Liver (tissue), 3 donors: ENCODE measurements around the gene SOX13.

Experiments
- ATF3 ChIP-seq: IDR thresholded peaks from 2 replicates; pipeline ENCODE4 v1.6.1; 2016; ENCODE audit warnings: antibody characterized with exemption
- EGR1 ChIP-seq, 2 donors: IDR thresholded peaks; 2 replicates each; pipeline ENCODE4 v1.6.1; 2016 to 2018; ENCODE audit warnings: antibody characterized with exemption in 2 of 2, low read depth in 2 of 2
- GABPA ChIP-seq, 2 donors: IDR thresholded peaks in 1 of 2; conservative IDR thresholded peaks in 1 of 2; 2 replicates each; pipeline ENCODE4 v1.6.1; 2016; ENCODE audit warnings: antibody characterized with exemption in 2 of 2, mild to moderate bottlenecking in 1 of 2, moderate library complexity in 1 of 2
- JUND ChIP-seq, 2 donors: IDR thresholded peaks; 2 replicates each; pipeline ENCODE4 v1.6.1; 2016; ENCODE audit warnings: antibody characterized with exemption in 2 of 2
- NR2F2 ChIP-seq: IDR thresholded peaks from 2 replicates; pipeline ENCODE4 v1.6.1; 2016; ENCODE audit warnings: antibody characterized with exemption
- RAD21 ChIP-seq, 2 donors: IDR thresholded peaks; 2 replicates each; pipeline ENCODE4 v1.6.1; 2016; ENCODE audit warnings: antibody characterized with exemption in 2 of 2, mild to moderate bottlenecking in 2 of 2
- SP1 ChIP-seq: IDR thresholded peaks from 2 replicates; pipeline ENCODE4 v1.6.1; 2018; ENCODE audit warnings: antibody characterized with exemption, mild to moderate bottlenecking
- TAF1 ChIP-seq: conservative IDR thresholded peaks from 2 replicates; pipeline ENCODE4 v1.6.1; 2016; ENCODE audit warnings: antibody characterized with exemption, mild to moderate bottlenecking
- TF ChIP-seq, protein P1 (sequence below): fragments of 150-350 bp; IDR thresholded peaks from 2 replicates; pipeline ENCODE4 v1.5.1; 2017; ENCODE audit warnings: improper control_type of control experiment, low read depth, low read length; ENCODE audit not compliant: missing input control
- TF ChIP-seq, protein P2 (sequence below): IDR thresholded peaks from 2 replicates; pipeline ENCODE4 v1.6.1; 2016; ENCODE audit warnings: antibody characterized with exemption, mild to moderate bottlenecking
- TF ChIP-seq, protein P3 (sequence below): IDR thresholded peaks from 2 replicates; pipeline ENCODE4 v1.6.1; 2016; ENCODE audit warnings: antibody characterized with exemption
- donor health status: healthy.
- donor health status: healthy.

GRCh38 chr1:204093781-204094180 is 20.9 kb downstream of the SOX13 start:
- TF ChIP-seq, protein P1, sequence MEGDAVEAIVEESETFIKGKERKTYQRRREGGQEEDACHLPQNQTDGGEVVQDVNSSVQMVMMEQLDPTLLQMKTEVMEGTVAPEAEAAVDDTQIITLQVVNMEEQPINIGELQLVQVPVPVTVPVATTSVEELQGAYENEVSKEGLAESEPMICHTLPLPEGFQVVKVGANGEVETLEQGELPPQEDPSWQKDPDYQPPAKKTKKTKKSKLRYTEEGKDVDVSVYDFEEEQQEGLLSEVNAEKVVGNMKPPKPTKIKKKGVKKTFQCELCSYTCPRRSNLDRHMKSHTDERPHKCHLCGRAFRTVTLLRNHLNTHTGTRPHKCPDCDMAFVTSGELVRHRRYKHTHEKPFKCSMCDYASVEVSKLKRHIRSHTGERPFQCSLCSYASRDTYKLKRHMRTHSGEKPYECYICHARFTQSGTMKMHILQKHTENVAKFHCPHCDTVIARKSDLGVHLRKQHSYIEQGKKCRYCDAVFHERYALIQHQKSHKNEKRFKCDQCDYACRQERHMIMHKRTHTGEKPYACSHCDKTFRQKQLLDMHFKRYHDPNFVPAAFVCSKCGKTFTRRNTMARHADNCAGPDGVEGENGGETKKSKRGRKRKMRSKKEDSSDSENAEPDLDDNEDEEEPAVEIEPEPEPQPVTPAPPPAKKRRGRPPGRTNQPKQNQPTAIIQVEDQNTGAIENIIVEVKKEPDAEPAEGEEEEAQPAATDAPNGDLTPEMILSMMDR, result no peak
- TF ChIP-seq, protein P2, sequence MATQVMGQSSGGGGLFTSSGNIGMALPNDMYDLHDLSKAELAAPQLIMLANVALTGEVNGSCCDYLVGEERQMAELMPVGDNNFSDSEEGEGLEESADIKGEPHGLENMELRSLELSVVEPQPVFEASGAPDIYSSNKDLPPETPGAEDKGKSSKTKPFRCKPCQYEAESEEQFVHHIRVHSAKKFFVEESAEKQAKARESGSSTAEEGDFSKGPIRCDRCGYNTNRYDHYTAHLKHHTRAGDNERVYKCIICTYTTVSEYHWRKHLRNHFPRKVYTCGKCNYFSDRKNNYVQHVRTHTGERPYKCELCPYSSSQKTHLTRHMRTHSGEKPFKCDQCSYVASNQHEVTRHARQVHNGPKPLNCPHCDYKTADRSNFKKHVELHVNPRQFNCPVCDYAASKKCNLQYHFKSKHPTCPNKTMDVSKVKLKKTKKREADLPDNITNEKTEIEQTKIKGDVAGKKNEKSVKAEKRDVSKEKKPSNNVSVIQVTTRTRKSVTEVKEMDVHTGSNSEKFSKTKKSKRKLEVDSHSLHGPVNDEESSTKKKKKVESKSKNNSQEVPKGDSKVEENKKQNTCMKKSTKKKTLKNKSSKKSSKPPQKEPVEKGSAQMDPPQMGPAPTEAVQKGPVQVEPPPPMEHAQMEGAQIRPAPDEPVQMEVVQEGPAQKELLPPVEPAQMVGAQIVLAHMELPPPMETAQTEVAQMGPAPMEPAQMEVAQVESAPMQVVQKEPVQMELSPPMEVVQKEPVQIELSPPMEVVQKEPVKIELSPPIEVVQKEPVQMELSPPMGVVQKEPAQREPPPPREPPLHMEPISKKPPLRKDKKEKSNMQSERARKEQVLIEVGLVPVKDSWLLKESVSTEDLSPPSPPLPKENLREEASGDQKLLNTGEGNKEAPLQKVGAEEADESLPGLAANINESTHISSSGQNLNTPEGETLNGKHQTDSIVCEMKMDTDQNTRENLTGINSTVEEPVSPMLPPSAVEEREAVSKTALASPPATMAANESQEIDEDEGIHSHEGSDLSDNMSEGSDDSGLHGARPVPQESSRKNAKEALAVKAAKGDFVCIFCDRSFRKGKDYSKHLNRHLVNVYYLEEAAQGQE, result no peak
- TF ChIP-seq SP1 (no peak), TAF1 (no peak), EGR1 (IDR thresholded peaks at IDR 0.05; ENCODE audit: low read depth in 2 of 2) (no peak), JUND (IDR thresholded peaks at IDR 0.05) (no peak), RAD21 (IDR thresholded peaks at IDR 0.05) (no peak), NR2F2 (no peak), ATF3 (no peak), GABPA (IDR thresholded peaks at IDR 0.05 in 1 of 2, conservative IDR thresholded peaks at IDR 0.05 in 1 of 2) (no peak)
- TF ChIP-seq, protein P3, sequence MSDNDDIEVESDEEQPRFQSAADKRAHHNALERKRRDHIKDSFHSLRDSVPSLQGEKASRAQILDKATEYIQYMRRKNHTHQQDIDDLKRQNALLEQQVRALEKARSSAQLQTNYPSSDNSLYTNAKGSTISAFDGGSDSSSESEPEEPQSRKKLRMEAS, result no peak
